NCI-H2081 treated with DMSO at 0.1 percent for 48 hours (cell line): ENCODE data around the gene ERC2.

Source experiments
- DNase-seq: peaks from one replicate; lab custom pipeline; 2025; lab: John Stamatoyannopoulos, UW

ERC2 gene

GRCh38 chr3:55471522-55472280 lies 996.6 kb downstream of the ERC2 start:
- no peak for DNase-seq

DNA sequence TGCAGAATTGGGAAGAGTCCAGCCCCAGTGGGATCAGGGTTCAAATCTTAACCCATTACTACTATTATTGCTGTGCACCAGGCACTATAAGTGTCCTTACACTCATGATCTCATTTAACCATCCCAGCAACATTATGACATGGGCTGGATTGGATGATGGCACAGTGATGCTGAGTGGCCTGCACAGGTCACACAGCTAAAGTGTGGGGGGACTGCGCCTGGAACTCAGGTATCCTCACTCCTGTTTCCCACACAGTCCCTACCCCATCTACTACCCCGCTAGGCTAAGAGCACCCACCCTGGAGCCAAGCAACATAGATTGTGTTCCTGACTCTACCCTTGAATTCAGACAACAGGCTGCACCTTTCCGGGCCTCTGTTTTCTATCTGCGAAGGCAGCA lies 997.2 kb downstream of the ERC2 start:
- DNase-seq, result no peak

GRCh38 chr3:55469957-55470526 lies 998.2 kb downstream of the ERC2 start:
- DNase-seq, result no peak

DNA sequence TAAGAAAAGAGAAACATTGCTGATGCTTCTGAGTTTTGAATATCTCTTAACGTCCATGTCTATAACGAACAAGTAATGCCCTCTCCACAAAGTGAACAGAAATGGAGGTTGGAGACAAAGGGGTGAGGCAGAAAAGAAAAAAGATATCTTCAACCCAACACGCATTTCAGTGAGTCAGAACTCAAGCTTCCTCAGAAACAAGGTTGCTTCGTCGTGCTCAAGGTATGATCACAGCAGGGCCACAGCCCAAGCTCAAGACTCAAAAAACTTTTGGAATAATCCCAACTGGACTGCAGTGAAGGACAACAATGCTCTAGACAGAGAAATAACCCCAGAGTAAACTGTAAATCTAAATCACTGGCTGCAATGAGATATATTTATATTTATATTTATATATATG lies 1000.0 kb downstream of the ERC2 start:
- DNase-seq, result no peak

GRCh38 chr3:55467099-55467498 lies 1001.2 kb downstream of the ERC2 start:
- no peak for DNase-seq

- no peak for DNase-seq
These were observed 1001.7 kb downstream of the ERC2 start for GRCh38 chr3:55466526-55466925.

DNA sequence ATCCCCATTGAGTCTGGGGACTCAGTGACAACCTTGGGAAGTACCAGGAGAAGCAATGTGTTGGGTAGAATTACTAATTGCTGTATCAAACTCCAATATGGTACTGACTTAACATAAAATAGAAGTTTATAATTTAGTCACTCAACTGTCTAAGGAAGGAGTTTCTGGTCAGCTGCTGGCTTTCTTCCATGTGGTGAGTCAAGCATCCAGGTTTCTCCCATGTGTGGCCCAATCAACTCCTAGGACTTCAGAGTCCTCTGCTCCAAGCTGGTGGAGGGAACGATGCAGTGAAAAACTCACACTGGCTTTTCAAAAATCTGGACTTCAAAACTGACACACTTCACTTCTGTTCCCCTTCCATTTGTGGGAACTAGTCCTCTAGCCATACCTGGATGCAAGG lies 1006.4 kb downstream of the ERC2 start:
- no peak for DNase-seq

DNA sequence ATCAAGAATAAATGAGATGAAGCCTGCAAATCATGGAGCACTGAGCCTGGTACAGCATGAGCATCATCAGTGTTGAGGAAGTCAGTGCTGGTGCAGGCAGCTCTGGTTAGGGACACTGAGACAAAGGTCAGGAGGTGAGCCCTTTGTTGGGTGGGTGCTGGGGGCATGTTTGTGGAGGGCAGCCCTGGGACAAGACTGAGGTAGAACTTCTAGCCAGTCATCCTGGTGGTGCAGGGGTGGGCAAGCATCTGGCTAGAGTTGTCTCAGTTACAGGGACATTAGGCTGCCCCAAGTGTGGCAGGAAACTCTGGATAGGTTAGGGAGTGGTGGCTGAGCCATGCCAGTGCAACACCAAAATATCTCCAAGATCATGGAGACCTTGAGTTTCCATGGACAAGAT lies 1008.4 kb downstream of the ERC2 start:
- no peak for DNase-seq
